Spinal cord (tissue), 10 donors: ENCODE results near the gene UPF3A. TPM values are rescaled to one million over a fixed set of nuclear protein-coding genes. Genes with fewer than 3 reads are reported as not detected.
"Not testable (repeated sequence)": the region's sequence is repeated elsewhere in the genome, so short reads cannot be mapped to it uniquely, and the experiment has no call there.

Experiments used
- DNase-seq, 6 donors: peaks; one replicate each; pipeline versions ENCODE4 v3.0.0 to v3.0.0-alpha.2; 2013 to 2015; ENCODE audit warnings: low spot score in 6 of 6, low read depth in 4 of 6
- H3K27ac ChIP-seq: one replicate; pipeline ENCODE4 v1.5.1; 2013; ENCODE audit warnings: low read depth, low read length, control low read depth
- H3K27me3 ChIP-seq: one replicate; pipeline ENCODE4 v1.6.1; 2013; ENCODE audit warnings: low read length; ENCODE audit not compliant: control insufficient read depth, insufficient read depth
- H3K36me3 ChIP-seq: one replicate; pipeline ENCODE4 v1.6.1; 2013; ENCODE audit warnings: low read length; ENCODE audit not compliant: control insufficient read depth, insufficient read depth
- H3K4me1 ChIP-seq: one replicate; pipeline ENCODE4 v1.6.1; 2013; ENCODE audit warnings: low read length; ENCODE audit not compliant: control insufficient read depth, insufficient read depth
- H3K4me3 ChIP-seq: one replicate; pipeline ENCODE4 v1.5.1; 2013; ENCODE audit warnings: low read depth, low read length, control low read depth
- H3K9me3 ChIP-seq: one replicate; pipeline ENCODE4 v1.6.1; 2013; ENCODE audit warnings: low read length; ENCODE audit not compliant: control insufficient read depth, insufficient read depth
- WGBS: methylation state at CpG from one replicate; pipeline ENCODE4 v1.1.5; 2013; ENCODE audit warnings: missing lambda C conversion rate; ENCODE audit not compliant: insufficient coverage; 5-methylcytosine and 5-hydroxymethylcytosine counted together
- polyA plus RNA-seq, 2 donors: library from polyadenylated mRNA; unstranded; fragments of 120-200 nt; gene quantifications; one replicate each; pipeline ENCODE4 v1.2.1, GENCODE V29; 2013; ENCODE audit not compliant: insufficient read length in 2 of 2
- small RNA-seq: library from RNA; depleted of rRNA; stranded (forward); fragments of <200 nt; gene quantifications from one replicate; pipeline ENCODE3, GENCODE V24; 2014; ENCODE audit warnings: low replicate concordance
- total RNA-seq, 2 donors: library from RNA; depleted of rRNA in 1 of 2; stranded (reverse); fragments of 120-200 nt in 1 of 2; fragments of >200 nt in 1 of 2; gene quantifications; one replicate each; pipeline versions ENCODE4 v1.2.3 to v1.2.4, GENCODE V29; 2013 to 2014
- donor health status: healthy.

The UPF3A gene
- total and polyA plus RNA-seq, 4 donors, result 44.8 to 194 (median 107) TPM

- no peak for DNase-seq
- no peak overlapping the region for H3K27ac ChIP-seq
- H3K36me3 ChIP-seq, result no peaks in the 10 kb centered on the region
- no peaks in the 10 kb centered on the region for H3K27me3 ChIP-seq
- H3K4me1 ChIP-seq, result no peaks in the 10 kb centered on the region
- no peak overlapping the region for H3K4me3 ChIP-seq
- 66% methylated on average over 11 of the region's 14 CpGs for WGBS
- H3K9me3 ChIP-seq, result no peaks in the 10 kb centered on the region
These were observed 59.8 kb downstream of the UPF3A start for GRCh38 chr13:114341003-114341777.

- H3K4me1 ChIP-seq, H3K4me3 ChIP-seq, H3K27me3 ChIP-seq, H3K27ac ChIP-seq, H3K36me3 ChIP-seq, DNase-seq, H3K9me3 ChIP-seq: not testable (repeated sequence)
- no CpG with 5 or more reads among the region's 3 CpGs for WGBS
These were observed 65.9 kb downstream of the UPF3A start for GRCh38 chr13:114347256-114347655.

- DNase-seq, H3K27ac ChIP-seq, H3K9me3 ChIP-seq, H3K36me3 ChIP-seq, H3K4me3 ChIP-seq, H3K27me3 ChIP-seq, H3K4me1 ChIP-seq: not testable (repeated sequence)
- WGBS, result 66% methylated on average over 23 of the region's 34 CpGs
These were observed 71.4 kb downstream of the UPF3A start for GRCh38 chr13:114352763-114353162.

- WGBS, result 74% methylated on average over 12 of the region's 38 CpGs
- not testable (repeated sequence) for DNase-seq, H3K4me1 ChIP-seq
These were observed 72.0 kb downstream of the UPF3A start for GRCh38 chr13:114353382-114353781.

More at GRCh38 chr13:114353382-114353781, 72.0 kb downstream of the UPF3A start:
- not testable (repeated sequence) for H3K4me3 ChIP-seq, H3K36me3 ChIP-seq, H3K9me3 ChIP-seq, H3K27me3 ChIP-seq, H3K27ac ChIP-seq

Small RNAs within 50 kb of the gene (small RNA-seq; reads per million reads assigned to genes)
- gene MIR4502 (not detected), gene MIR548AR (not detected)

Other genes with a start within 250 kb of the UPF3A start
- gene RASA3, start 149.0 kb upstream of the UPF3A start, total RNA-seq, result 10 to 100 TPM; 15.2 to 16.9 TPM
- gene RASA3, start 149.0 kb upstream of the UPF3A start, polyA plus RNA-seq, result 10 to 100 TPM; 29.5 to 31.6 TPM
- under 1 TPM in 1 of 2 donors, not detected in 1; 0.22 TPM for gene CFAP97D2, start 102.3 kb upstream of the UPF3A start, total RNA-seq
- 1 to 10 TPM in 1 of 2 donors, under 1 TPM in 1; 0.65 to 3.0 TPM for gene CFAP97D2, start 102.3 kb upstream of the UPF3A start, polyA plus RNA-seq
- gene CDC16, start 46.7 kb upstream of the UPF3A start, total RNA-seq, result 10 to 100 TPM; 71.5 to 78.3 TPM
- gene CDC16, start 46.7 kb upstream of the UPF3A start, polyA plus RNA-seq, result 10 to 100 TPM; 97.9 to 98.1 TPM
- gene CHAMP1, start 32.9 kb downstream of the UPF3A start, total RNA-seq, result 10 to 100 TPM; 11.1 to 11.2 TPM
- gene CHAMP1, start 32.9 kb downstream of the UPF3A start, polyA plus RNA-seq, result 10 to 100 TPM; 34.7 to 54.0 TPM